ENCODE results near the gene CEP89. TPM values are rescaled to one million over a fixed set of nuclear protein-coding genes. Genes with fewer than 3 reads are reported as not detected.
"Not testable (repeated sequence)": the region's sequence is repeated elsewhere in the genome, so short reads cannot be mapped to it uniquely, and the experiment has no call there.

Gene CEP89
- total RNA-seq, 1 experiment from 2014 or later = 27.6 TPM

DNA sequence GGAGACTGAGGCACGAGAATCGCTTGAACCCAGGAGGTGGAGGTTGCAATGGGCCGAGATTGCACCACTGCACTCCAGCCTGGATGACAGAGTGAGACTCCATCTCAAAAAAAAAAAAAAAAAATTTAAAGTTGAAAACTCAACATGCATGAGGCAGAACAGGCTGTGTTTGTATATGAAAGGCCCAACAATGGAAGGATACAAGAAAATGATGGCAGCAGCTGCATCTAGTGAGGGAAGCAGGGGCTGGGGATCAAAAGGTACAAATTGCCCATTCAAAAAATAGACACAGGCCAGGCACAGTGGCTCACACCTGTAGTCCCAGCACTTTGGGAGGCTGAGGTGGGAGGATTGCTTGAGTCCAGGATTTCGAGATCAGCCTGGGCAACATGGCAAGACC, 6.1 kb upstream of the CEP89 start:
- BruUV-seq (replicated peaks); RAD21 ChIA-PET (ENCODE audit: low non-redundant PET in 1 of 2, low total read pairs in 2 of 2, uncharacterized antibody in 2 of 2, unreplicated experiment in 2 of 2); intact Hi-C loops (cut with micrococcal nuclease): not testable (repeated sequence)

DNA sequence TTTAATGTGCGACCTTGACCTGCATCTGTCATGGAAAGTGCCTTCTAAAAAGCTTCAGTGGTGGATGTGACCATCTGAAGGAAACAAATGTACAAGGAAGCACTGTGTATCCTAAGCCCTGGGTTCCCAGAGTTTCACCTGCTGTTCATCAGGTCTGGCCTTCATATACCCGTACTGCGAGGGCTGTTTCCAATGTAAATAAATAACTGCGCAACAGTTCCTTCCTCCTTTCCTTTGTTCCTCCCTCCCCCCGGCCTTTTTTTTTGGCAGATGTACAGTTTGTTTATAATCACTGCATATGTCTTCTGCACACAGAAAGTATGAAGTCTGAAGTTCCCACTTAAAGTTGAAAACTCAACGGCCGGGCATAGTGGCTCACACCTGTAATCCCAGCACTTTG, 5.5 kb upstream of the CEP89 start:
- CTCF ChIA-PET = interaction anchor here (0.6 to 1.2 kb wide), 2 partner anchors 79 to 140 kb away, joined by 4 to 5 read pairs; no protein-coding TSS in a partner anchor
- ATAC-seq (no peak), DNase-seq (ENCODE audit: low read depth, low spot score) (no peak)
- Histone ChIP-seq H3K79me2 (ENCODE audit: insufficient read depth, low read length) (no peaks in the 10 kb centered on the region), H4K20me1 (ENCODE audit: insufficient read depth) (no peaks in the 10 kb centered on the region), H3K27ac (ENCODE audit: low read depth, low read length) (no peak overlapping the region), H3K36me3 (ENCODE audit: control insufficient read depth in 1 of 2, insufficient read depth in 2 of 2, low read length in 2 of 2) (peaks cover 9 to 16% of the 10 kb centered on the region in 2 experiments; a peak in 3 of 4 replicates), H2AFZ (ENCODE audit: low read depth, low read length, poor library complexity, severe bottlenecking) (no peak overlapping the region), H3K9ac (ENCODE audit: low read length) (no peak overlapping the region), H3K4me2 (ENCODE audit: low read length) (no peak overlapping the region), H3K4me3 (replicated peaks in 1 of 2; ENCODE audit: low read depth in 1 of 2, low read length in 2 of 2) (no peak overlapping the region), H3K9me3 (ENCODE audit: control insufficient read depth in 1 of 2, insufficient read depth in 1 of 2, low read depth in 1 of 2, low read length in 2 of 2) (no peaks in the 10 kb centered on the region), H3K4me1 (ENCODE audit: control insufficient read depth in 1 of 2, insufficient read depth in 2 of 2, low read length in 2 of 2) (peaks cover 0 to 7% of the 10 kb centered on the region in 2 experiments; a peak in 3 of 4 replicates), H3K9me2 (ENCODE audit: insufficient read depth) (no peaks in the 10 kb centered on the region), H3K27me3 (ENCODE audit: insufficient read depth, low read length) (no peaks in the 10 kb centered on the region)
- intact Hi-C loops (cut with micrococcal nuclease) = no loop called here
- TF ChIP-seq, protein P1, sequence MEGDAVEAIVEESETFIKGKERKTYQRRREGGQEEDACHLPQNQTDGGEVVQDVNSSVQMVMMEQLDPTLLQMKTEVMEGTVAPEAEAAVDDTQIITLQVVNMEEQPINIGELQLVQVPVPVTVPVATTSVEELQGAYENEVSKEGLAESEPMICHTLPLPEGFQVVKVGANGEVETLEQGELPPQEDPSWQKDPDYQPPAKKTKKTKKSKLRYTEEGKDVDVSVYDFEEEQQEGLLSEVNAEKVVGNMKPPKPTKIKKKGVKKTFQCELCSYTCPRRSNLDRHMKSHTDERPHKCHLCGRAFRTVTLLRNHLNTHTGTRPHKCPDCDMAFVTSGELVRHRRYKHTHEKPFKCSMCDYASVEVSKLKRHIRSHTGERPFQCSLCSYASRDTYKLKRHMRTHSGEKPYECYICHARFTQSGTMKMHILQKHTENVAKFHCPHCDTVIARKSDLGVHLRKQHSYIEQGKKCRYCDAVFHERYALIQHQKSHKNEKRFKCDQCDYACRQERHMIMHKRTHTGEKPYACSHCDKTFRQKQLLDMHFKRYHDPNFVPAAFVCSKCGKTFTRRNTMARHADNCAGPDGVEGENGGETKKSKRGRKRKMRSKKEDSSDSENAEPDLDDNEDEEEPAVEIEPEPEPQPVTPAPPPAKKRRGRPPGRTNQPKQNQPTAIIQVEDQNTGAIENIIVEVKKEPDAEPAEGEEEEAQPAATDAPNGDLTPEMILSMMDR (IDR thresholded peaks at IDR 0.05 in 2 of 3, conservative IDR thresholded peaks at IDR 0.05 in 1 of 3; ENCODE audit: borderline replicate concordance in 1 of 3, insufficient read depth in 1 of 3, low read depth in 2 of 3, low read length in 2 of 3) = no peak
- no peak for TF ChIP-seq POLR2AphosphoS5 (IDR thresholded peaks at IDR 0.05; ENCODE audit: low read depth, low read length)
- TF ChIP-seq, protein P2, sequence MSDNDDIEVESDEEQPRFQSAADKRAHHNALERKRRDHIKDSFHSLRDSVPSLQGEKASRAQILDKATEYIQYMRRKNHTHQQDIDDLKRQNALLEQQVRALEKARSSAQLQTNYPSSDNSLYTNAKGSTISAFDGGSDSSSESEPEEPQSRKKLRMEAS (IDR thresholded peaks at IDR 0.05) = no peak
- no peak for TF ChIP-seq POLR2A (IDR thresholded peaks at IDR 0.05; ENCODE audit: borderline replicate concordance, extremely low read depth, insufficient read depth, insufficient read length)
- no peak for TF ChIP-seq EZH2phosphoT487 (IDR thresholded peaks at IDR 0.05; ENCODE audit: borderline replicate concordance)
- no peak for TF ChIP-seq TCF7L2 (IDR thresholded peaks at IDR 0.05; ENCODE audit: borderline replicate concordance, extremely low read depth, insufficient read depth, insufficient read length)
- POLR2A ChIA-PET = no interaction called here
- BruUV-seq (replicated peaks) = no TSS peak
- RAD21 ChIA-PET (ENCODE audit: low non-redundant PET in 1 of 2, low total read pairs in 2 of 2, uncharacterized antibody in 2 of 2, unreplicated experiment in 2 of 2) = no interaction called here

More for the DNA sequence above, 6.1 kb upstream of the CEP89 start:
- peaks cover 9 to 16% of the 10 kb centered on the region in 2 experiments; a peak in 3 of 4 replicates for H3K36me3 ChIP-seq (ENCODE audit: control insufficient read depth in 1 of 2, insufficient read depth in 2 of 2, low read length in 2 of 2)
- H3K4me2 ChIP-seq (ENCODE audit: low read length); ATAC-seq; H3K27me3 ChIP-seq (ENCODE audit: insufficient read depth, low read length); H4K20me1 ChIP-seq (ENCODE audit: insufficient read depth); H3K79me2 ChIP-seq (ENCODE audit: insufficient read depth, low read length); H2AFZ ChIP-seq (ENCODE audit: low read depth, low read length, poor library complexity, severe bottlenecking); H3K4me1 ChIP-seq (ENCODE audit: control insufficient read depth in 1 of 2, insufficient read depth in 2 of 2, low read length in 2 of 2); DNase-seq (ENCODE audit: low read depth, low spot score); H3K4me3 ChIP-seq (replicated peaks in 1 of 2; ENCODE audit: low read depth in 1 of 2, low read length in 2 of 2); H3K27ac ChIP-seq (ENCODE audit: low read depth, low read length); H3K9ac ChIP-seq (ENCODE audit: low read length); H3K9me2 ChIP-seq (ENCODE audit: insufficient read depth); H3K9me3 ChIP-seq (ENCODE audit: control insufficient read depth in 1 of 2, insufficient read depth in 1 of 2, low read depth in 1 of 2, low read length in 2 of 2); POLR2A ChIA-PET: not testable (repeated sequence)
- CTCF ChIA-PET = interaction anchor here (0.6 to 1.3 kb wide), 2 partner anchors 78 to 141 kb away, joined by 3 to 5 read pairs; no protein-coding TSS in a partner anchor

All from HCT116 (cell line).